Measurements from ENCODE around the gene GPRIN3. TPM values are rescaled to one million over a fixed set of nuclear protein-coding genes. Genes with fewer than 3 reads are reported as not detected.

Gene GPRIN3
- total RNA-seq, 1 donor from 2014 or later, result 94.3 TPM

- DNase-seq, result no peak
- Mint-ChIP-seq H3K27ac (ENCODE audit: unreplicated experiment) (peak overlapping the region; percentile 64), H3K9me3 (ENCODE audit: unreplicated experiment) (peaks cover 5% of the 10 kb centered on the region), H3K27me3 (ENCODE audit: unreplicated experiment) (peaks cover 2% of the 10 kb centered on the region), H3K4me3 (ENCODE audit: unreplicated experiment) (peak overlapping the region; percentile 32), H3K4me1 (ENCODE audit: low read depth, unreplicated experiment) (peaks cover 72% of the 10 kb centered on the region), H3K36me3 (ENCODE audit: unreplicated experiment) (peaks cover 13% of the 10 kb centered on the region)
- TF ChIP-seq, protein P1, sequence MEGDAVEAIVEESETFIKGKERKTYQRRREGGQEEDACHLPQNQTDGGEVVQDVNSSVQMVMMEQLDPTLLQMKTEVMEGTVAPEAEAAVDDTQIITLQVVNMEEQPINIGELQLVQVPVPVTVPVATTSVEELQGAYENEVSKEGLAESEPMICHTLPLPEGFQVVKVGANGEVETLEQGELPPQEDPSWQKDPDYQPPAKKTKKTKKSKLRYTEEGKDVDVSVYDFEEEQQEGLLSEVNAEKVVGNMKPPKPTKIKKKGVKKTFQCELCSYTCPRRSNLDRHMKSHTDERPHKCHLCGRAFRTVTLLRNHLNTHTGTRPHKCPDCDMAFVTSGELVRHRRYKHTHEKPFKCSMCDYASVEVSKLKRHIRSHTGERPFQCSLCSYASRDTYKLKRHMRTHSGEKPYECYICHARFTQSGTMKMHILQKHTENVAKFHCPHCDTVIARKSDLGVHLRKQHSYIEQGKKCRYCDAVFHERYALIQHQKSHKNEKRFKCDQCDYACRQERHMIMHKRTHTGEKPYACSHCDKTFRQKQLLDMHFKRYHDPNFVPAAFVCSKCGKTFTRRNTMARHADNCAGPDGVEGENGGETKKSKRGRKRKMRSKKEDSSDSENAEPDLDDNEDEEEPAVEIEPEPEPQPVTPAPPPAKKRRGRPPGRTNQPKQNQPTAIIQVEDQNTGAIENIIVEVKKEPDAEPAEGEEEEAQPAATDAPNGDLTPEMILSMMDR (IDR thresholded peaks at IDR 0.05; ENCODE audit: partially characterized antibody, unreplicated experiment), result no peak
Measured at GRCh38 chr4:89253935-89254334, 53.7 kb downstream of the GPRIN3 start.

- no peak for DNase-seq
- Mint-ChIP-seq H3K27ac (ENCODE audit: unreplicated experiment) (peak overlapping the region; percentile 64), H3K36me3 (ENCODE audit: unreplicated experiment) (peaks cover 13% of the 10 kb centered on the region), H3K27me3 (ENCODE audit: unreplicated experiment) (peaks cover 2% of the 10 kb centered on the region), H3K9me3 (ENCODE audit: unreplicated experiment) (peaks cover 5% of the 10 kb centered on the region), H3K4me3 (ENCODE audit: unreplicated experiment) (peak overlapping the region; percentile 32), H3K4me1 (ENCODE audit: low read depth, unreplicated experiment) (peaks cover 71% of the 10 kb centered on the region)
- TF ChIP-seq, protein P1 (IDR thresholded peaks at IDR 0.05; ENCODE audit: partially characterized antibody, unreplicated experiment), result no peak
Measured at GRCh38 chr4:89253311-89253710, 54.3 kb downstream of the GPRIN3 start.

- Mint-ChIP-seq H3K27me3 (ENCODE audit: unreplicated experiment) (peaks cover 2% of the 10 kb centered on the region), H3K4me3 (ENCODE audit: unreplicated experiment) (no peak overlapping the region), H3K9me3 (ENCODE audit: unreplicated experiment) (peaks cover 4% of the 10 kb centered on the region), H3K27ac (ENCODE audit: unreplicated experiment) (no peak overlapping the region), H3K4me1 (ENCODE audit: low read depth, unreplicated experiment) (peaks cover 66% of the 10 kb centered on the region), H3K36me3 (ENCODE audit: unreplicated experiment) (peaks cover 13% of the 10 kb centered on the region)
- TF ChIP-seq, protein P1 (IDR thresholded peaks at IDR 0.05; ENCODE audit: partially characterized antibody, unreplicated experiment), result no peak
- no peak for DNase-seq
Measured at GRCh38 chr4:89251396-89251795, 56.2 kb downstream of the GPRIN3 start.

GRCh38 chr4:89249716-89250361 is 57.8 kb downstream of the GPRIN3 start:
- peaks cover 2% of the 10 kb centered on the region for H3K27me3 Mint-ChIP-seq (ENCODE audit: unreplicated experiment)
- TF ChIP-seq, protein P1 (IDR thresholded peaks at IDR 0.05; ENCODE audit: partially characterized antibody, unreplicated experiment), result no peak
- peak overlapping the region; percentile 76 for H3K4me3 Mint-ChIP-seq (ENCODE audit: unreplicated experiment)
- peak overlapping the region; percentile 15 for H3K27ac Mint-ChIP-seq (ENCODE audit: unreplicated experiment)
- peak; percentile 39 for DNase-seq
- peaks cover 12% of the 10 kb centered on the region for H3K36me3 Mint-ChIP-seq (ENCODE audit: unreplicated experiment)
- peaks cover 66% of the 10 kb centered on the region for H3K4me1 Mint-ChIP-seq (ENCODE audit: low read depth, unreplicated experiment)
- peaks cover 10% of the 10 kb centered on the region for H3K9me3 Mint-ChIP-seq (ENCODE audit: unreplicated experiment)

GRCh38 chr4:89249313-89249712 is 58.3 kb downstream of the GPRIN3 start:
- TF ChIP-seq, protein P1 (IDR thresholded peaks at IDR 0.05; ENCODE audit: partially characterized antibody, unreplicated experiment), result no peak
- Mint-ChIP-seq H3K4me1 (ENCODE audit: low read depth, unreplicated experiment) (peaks cover 67% of the 10 kb centered on the region), H3K27me3 (ENCODE audit: unreplicated experiment) (peaks cover 2% of the 10 kb centered on the region), H3K9me3 (ENCODE audit: unreplicated experiment) (peaks cover 8% of the 10 kb centered on the region), H3K36me3 (ENCODE audit: unreplicated experiment) (peaks cover 7% of the 10 kb centered on the region), H3K4me3 (ENCODE audit: unreplicated experiment) (peak overlapping the region; percentile 76), H3K27ac (ENCODE audit: unreplicated experiment) (peak overlapping the region; percentile 73)
- no peak for DNase-seq

Data from glutamatergic neuron (in vitro differentiated cells).